HEK293 (cell line): ENCODE measurements around the gene TMEM125.

ENCODE experiments used
- CTCF ChIA-PET: fragments of 350-600 bp; formaldehyde crosslinking; extraction: SDS; loops from one replicate; lab custom pipeline; 2021; ENCODE audit warnings: antibody characterized with exemption; lab: Yijun Ruan, JAX
- POLR2A ChIA-PET: fragments of 300-600 bp; formaldehyde crosslinking; extraction: SDS; loops from one replicate; lab custom pipeline; 2020; ENCODE audit warnings: antibody characterized with exemption, inconsistent platforms; lab: Yijun Ruan, JAX
- H3K27ac ChIP-seq: fragments of 200-500 bp; sonication (Bioruptor generic); 2 replicates; pipeline ENCODE4 v1.5.1; 2014; ENCODE audit warnings: low read depth, low read length, control low read depth, inconsistent platforms; ENCODE audit errors: extremely low read depth
- H3K36me3 ChIP-seq, 2 experiments: fragments of 200-500 bp in 1 of 2; sonication (Bioruptor generic) in 1 of 2; 1 replicate in 1 of 2; 2 replicates in 1 of 2; pipeline ENCODE4 v1.5.1; 2014 to 2017; ENCODE audit warnings: inconsistent platforms in 2 of 2, low read length in 2 of 2; ENCODE audit not compliant: control insufficient read depth in 2 of 2, insufficient read depth in 1 of 2
- H3K4me1 ChIP-seq: fragments of 200-500 bp; sonication (Bioruptor generic); 2 replicates; pipeline ENCODE4 v1.5.1; 2014; ENCODE audit warnings: mild to moderate bottlenecking, low read length, inconsistent platforms; ENCODE audit not compliant: control insufficient read depth, insufficient read depth
- H3K4me3 ChIP-seq: 2 replicates; pipeline ENCODE4 v1.5.1; 2011; ENCODE audit warnings: low read depth, mild to moderate bottlenecking, control low read depth, low read length, moderate library complexity
- H3K9me3 ChIP-seq: fragments of 200-500 bp; sonication (Bioruptor generic); 2 replicates; pipeline ENCODE4 v1.5.1; 2014; ENCODE audit warnings: low read depth, low read length, inconsistent platforms; ENCODE audit not compliant: control insufficient read depth, insufficient read depth
- ELK4 ChIP-seq: IDR thresholded peaks from 2 replicates; pipeline ENCODE4 v1.6.1; 2011; ENCODE audit warnings: mild to moderate bottlenecking, low read depth, low read length, borderline replicate concordance
- REST ChIP-seq: fragments of 450-650 bp; formaldehyde crosslinking; IDR thresholded peaks from 2 replicates; pipeline ENCODE4 v1.5.1; 2016; ENCODE audit warnings: missing biosample characterization, missing genetic modification characterization
- SCRT1 ChIP-seq: fragments of 450-650 bp; formaldehyde crosslinking; IDR thresholded peaks from 2 replicates; pipeline ENCODE4 v1.5.1; 2016; ENCODE audit warnings: missing biosample characterization, missing genetic modification characterization, borderline replicate concordance
- TCF7L2 ChIP-seq: IDR thresholded peaks from 2 replicates; pipeline ENCODE4 v1.6.1; 2011; ENCODE audit warnings: low read depth, mild to moderate bottlenecking, inconsistent platforms, low read length, moderate library complexity, borderline replicate concordance
- ZNF155 ChIP-seq: fragments of 450-650 bp; formaldehyde crosslinking; IDR thresholded peaks from 2 replicates; pipeline ENCODE4 v1.5.1; 2016; ENCODE audit warnings: missing biosample characterization, missing genetic modification characterization
- ZNF157 ChIP-seq: fragments of 450-650 bp; formaldehyde crosslinking; IDR thresholded peaks from 2 replicates; pipeline ENCODE4 v1.5.1; 2016; ENCODE audit warnings: missing biosample characterization, missing genetic modification characterization
- ZNF18 ChIP-seq: fragments of 450-650 bp; formaldehyde crosslinking; IDR thresholded peaks from 2 replicates; pipeline ENCODE4 v1.5.1; 2016; ENCODE audit warnings: missing biosample characterization, missing genetic modification characterization
- ZNF24 ChIP-seq: fragments of 450-650 bp; formaldehyde crosslinking; IDR thresholded peaks from 2 replicates; pipeline ENCODE4 v1.5.1; 2016; ENCODE audit warnings: missing biosample characterization, missing genetic modification characterization
- ZNF549 ChIP-seq: fragments of 450-650 bp; IDR thresholded peaks from 2 replicates; pipeline ENCODE4 v1.5.1; 2018; ENCODE audit warnings: missing biosample characterization, missing genetic modification characterization, mild to moderate bottlenecking, inconsistent platforms, moderate library complexity
- ZNF596 ChIP-seq: fragments of 450-650 bp; IDR thresholded peaks from 2 replicates; pipeline ENCODE4 v1.5.0; 2018; ENCODE audit warnings: missing biosample characterization, mild to moderate bottlenecking, missing genetic modification characterization, moderate library complexity
- ZNF792 ChIP-seq: fragments of 450-650 bp; formaldehyde crosslinking; IDR thresholded peaks from 2 replicates; pipeline ENCODE4 v1.5.1; 2016; ENCODE audit warnings: missing biosample characterization, missing genetic modification characterization
- TF ChIP-seq, protein P1 (sequence below): fragments of 450-650 bp; formaldehyde crosslinking; IDR thresholded peaks from 2 replicates; pipeline ENCODE4 v1.5.1; 2016; ENCODE audit warnings: missing biosample characterization, missing genetic modification characterization, borderline replicate concordance
- TF ChIP-seq, protein P2 (sequence below): fragments of 450-650 bp; formaldehyde crosslinking; IDR thresholded peaks from 2 replicates; pipeline ENCODE4 v1.5.1; 2016; ENCODE audit warnings: missing biosample characterization, missing genetic modification characterization

The TMEM125 gene

DNA sequence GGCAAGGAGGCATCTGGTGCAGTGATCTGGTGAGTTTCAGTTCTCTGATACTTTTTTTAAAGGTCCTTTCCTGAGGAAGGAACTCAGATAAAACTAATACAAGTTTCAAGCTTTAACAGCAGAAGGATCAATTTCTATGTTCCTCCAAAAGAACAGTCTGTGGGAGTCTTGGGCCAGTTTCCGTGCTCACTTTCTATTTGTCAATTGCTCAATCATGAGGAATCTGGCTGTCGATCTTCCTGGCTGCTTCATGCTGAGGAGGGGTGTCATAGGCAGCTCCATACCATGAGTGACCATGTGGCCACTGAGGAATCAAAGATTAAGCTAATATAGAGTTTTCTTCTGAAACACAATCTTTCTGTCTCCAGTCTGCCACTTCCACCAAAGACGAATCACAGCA is 11.4 kb upstream of the TMEM125 start:
- ChIA-PET CTCF (no interaction called here), POLR2A (interaction anchor here (0.6 kb wide), 1 partner anchor 672 kb away, joined by 5 read pairs; no protein-coding TSS in a partner anchor)
- no peak overlapping the region for H3K4me3 ChIP-seq
- H3K4me1 ChIP-seq, result no peaks in the 10 kb centered on the region
- no peak for TF ChIP-seq TCF7L2
- TF ChIP-seq, protein P1, sequence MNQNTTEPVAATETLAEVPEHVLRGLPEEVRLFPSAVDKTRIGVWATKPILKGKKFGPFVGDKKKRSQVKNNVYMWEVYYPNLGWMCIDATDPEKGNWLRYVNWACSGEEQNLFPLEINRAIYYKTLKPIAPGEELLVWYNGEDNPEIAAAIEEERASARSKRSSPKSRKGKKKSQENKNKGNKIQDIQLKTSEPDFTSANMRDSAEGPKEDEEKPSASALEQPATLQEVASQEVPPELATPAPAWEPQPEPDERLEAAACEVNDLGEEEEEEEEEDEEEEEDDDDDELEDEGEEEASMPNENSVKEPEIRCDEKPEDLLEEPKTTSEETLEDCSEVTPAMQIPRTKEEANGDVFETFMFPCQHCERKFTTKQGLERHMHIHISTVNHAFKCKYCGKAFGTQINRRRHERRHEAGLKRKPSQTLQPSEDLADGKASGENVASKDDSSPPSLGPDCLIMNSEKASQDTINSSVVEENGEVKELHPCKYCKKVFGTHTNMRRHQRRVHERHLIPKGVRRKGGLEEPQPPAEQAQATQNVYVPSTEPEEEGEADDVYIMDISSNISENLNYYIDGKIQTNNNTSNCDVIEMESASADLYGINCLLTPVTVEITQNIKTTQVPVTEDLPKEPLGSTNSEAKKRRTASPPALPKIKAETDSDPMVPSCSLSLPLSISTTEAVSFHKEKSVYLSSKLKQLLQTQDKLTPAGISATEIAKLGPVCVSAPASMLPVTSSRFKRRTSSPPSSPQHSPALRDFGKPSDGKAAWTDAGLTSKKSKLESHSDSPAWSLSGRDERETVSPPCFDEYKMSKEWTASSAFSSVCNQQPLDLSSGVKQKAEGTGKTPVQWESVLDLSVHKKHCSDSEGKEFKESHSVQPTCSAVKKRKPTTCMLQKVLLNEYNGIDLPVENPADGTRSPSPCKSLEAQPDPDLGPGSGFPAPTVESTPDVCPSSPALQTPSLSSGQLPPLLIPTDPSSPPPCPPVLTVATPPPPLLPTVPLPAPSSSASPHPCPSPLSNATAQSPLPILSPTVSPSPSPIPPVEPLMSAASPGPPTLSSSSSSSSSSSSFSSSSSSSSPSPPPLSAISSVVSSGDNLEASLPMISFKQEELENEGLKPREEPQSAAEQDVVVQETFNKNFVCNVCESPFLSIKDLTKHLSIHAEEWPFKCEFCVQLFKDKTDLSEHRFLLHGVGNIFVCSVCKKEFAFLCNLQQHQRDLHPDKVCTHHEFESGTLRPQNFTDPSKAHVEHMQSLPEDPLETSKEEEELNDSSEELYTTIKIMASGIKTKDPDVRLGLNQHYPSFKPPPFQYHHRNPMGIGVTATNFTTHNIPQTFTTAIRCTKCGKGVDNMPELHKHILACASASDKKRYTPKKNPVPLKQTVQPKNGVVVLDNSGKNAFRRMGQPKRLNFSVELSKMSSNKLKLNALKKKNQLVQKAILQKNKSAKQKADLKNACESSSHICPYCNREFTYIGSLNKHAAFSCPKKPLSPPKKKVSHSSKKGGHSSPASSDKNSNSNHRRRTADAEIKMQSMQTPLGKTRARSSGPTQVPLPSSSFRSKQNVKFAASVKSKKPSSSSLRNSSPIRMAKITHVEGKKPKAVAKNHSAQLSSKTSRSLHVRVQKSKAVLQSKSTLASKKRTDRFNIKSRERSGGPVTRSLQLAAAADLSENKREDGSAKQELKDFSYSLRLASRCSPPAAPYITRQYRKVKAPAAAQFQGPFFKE (tag by site-specific recombination), result no peak
- TF ChIP-seq, protein P2, sequence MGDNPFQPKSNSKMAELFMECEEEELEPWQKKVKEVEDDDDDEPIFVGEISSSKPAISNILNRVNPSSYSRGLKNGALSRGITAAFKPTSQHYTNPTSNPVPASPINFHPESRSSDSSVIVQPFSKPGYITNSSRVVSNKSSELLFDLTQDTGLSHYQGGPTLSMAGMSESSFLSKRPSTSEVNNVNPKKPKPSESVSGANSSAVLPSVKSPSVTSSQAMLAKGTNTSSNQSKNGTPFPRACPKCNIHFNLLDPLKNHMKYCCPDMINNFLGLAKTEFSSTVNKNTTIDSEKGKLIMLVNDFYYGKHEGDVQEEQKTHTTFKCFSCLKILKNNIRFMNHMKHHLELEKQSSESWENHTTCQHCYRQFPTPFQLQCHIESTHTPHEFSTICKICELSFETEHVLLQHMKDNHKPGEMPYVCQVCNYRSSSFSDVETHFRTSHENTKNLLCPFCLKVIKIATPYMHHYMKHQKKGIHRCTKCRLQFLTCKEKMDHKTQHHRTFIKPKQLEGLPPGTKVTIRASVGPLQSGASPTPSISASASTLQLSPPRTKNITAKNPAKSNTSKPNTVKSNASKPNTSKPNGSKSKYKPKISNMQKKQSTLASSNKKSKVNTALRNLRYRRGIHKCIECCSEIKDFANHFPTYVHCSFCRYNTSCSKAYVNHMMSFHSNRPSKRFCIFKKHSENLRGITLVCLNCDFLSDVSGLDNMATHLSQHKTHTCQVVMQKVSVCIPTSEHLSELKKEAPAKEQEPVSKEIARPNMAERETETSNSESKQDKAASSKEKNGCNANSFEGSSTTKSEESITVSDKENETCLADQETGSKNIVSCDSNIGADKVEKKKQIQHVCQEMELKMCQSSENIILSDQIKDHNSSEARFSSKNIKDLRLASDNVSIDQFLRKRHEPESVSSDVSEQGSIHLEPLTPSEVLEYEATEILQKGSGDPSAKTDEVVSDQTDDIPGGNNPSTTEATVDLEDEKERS, result no peak
- no peak for TF ChIP-seq ZNF157
- TF ChIP-seq ZNF24 (tag by site-specific recombination), result no peak
- no peak for TF ChIP-seq ZNF549 (tag by site-specific recombination)
- no peak for TF ChIP-seq ELK4
- no peak for TF ChIP-seq ZNF596 (tag by site-specific recombination)
- TF ChIP-seq ZNF155 (tag by site-specific recombination), result no peak
- TF ChIP-seq REST (tag by site-specific recombination), result no peak
- no peak for TF ChIP-seq ZNF792
- no peak for TF ChIP-seq ZNF18 (tag by site-specific recombination)
- no peak for TF ChIP-seq SCRT1
- no peak overlapping the region for H3K27ac ChIP-seq
- H3K36me3 ChIP-seq, result no peaks in the 10 kb centered on the region
- H3K9me3 ChIP-seq, result no peaks in the 10 kb centered on the region
